Fibroblast of lung (primary cell): Measurements from ENCODE around the gene RNF152. TPM values are rescaled to one million over a fixed set of nuclear protein-coding genes. Genes with fewer than 3 reads are reported as not detected.

ENCODE experiments used
- DNase-seq, 2 donors: peaks; one replicate each; pipeline versions ENCODE4 v3.0.0 to v3.0.0-alpha.2; 2010; ENCODE audit warnings: low read depth in 2 of 2
- H2AFZ ChIP-seq: 2 replicates; pipeline ENCODE4 v1.5.1; 2012; ENCODE audit warnings: low read length, control low read depth, inconsistent platforms
- H3K27ac ChIP-seq: 2 replicates; pipeline ENCODE4 v1.5.1; 2011; ENCODE audit warnings: low read length, control low read depth; ENCODE audit not compliant: insufficient read depth
- H3K27me3 ChIP-seq: 2 replicates; pipeline ENCODE4 v1.5.1; 2011; ENCODE audit warnings: mild to moderate bottlenecking, low read length; ENCODE audit not compliant: control insufficient read depth, insufficient read depth
- H3K36me3 ChIP-seq: 2 replicates; pipeline ENCODE4 v1.5.1; 2011; ENCODE audit warnings: low read length; ENCODE audit not compliant: control insufficient read depth, insufficient read depth
- H3K4me1 ChIP-seq: 2 replicates; pipeline ENCODE4 v1.5.1; 2011; ENCODE audit warnings: low read length; ENCODE audit not compliant: control insufficient read depth, insufficient read depth; ENCODE audit errors: extremely low read depth
- H3K4me2 ChIP-seq: 2 replicates; pipeline ENCODE4 v1.5.1; 2011; ENCODE audit warnings: low read length, control low read depth; ENCODE audit not compliant: insufficient read depth; ENCODE audit errors: extremely low read depth
- H3K4me3 ChIP-seq, 4 experiments: fragments of 200-600 bp in 1 of 4; sonication (generic) in 1 of 4; replicated peaks in 1 of 4; 2 replicates each; pipeline ENCODE4 v1.5.1; 2011 to 2016; ENCODE audit warnings: low read length in 4 of 4, low read depth in 3 of 4, mild to moderate bottlenecking in 3 of 4, control low read depth in 2 of 4, inconsistent platforms in 1 of 4, mixed read lengths in 1 of 4; ENCODE audit not compliant: insufficient read depth in 1 of 4; ENCODE audit errors: control extremely low read depth in 1 of 4
- H3K79me2 ChIP-seq: 2 replicates; pipeline ENCODE4 v1.5.1; 2012; ENCODE audit warnings: mild to moderate bottlenecking, low read length, inconsistent platforms; ENCODE audit not compliant: control insufficient read depth, insufficient read depth
- H3K9ac ChIP-seq: 2 replicates; pipeline ENCODE4 v1.5.1; 2011; ENCODE audit warnings: mild to moderate bottlenecking, low read length, control low read depth; ENCODE audit not compliant: insufficient read depth
- H3K9me3 ChIP-seq: 2 replicates; pipeline ENCODE4 v1.5.1; 2012; ENCODE audit warnings: low read depth, low read length; ENCODE audit not compliant: control insufficient read depth, insufficient read depth
- H4K20me1 ChIP-seq: 2 replicates; pipeline ENCODE4 v1.5.1; 2011; ENCODE audit warnings: low read length; ENCODE audit not compliant: control insufficient read depth, insufficient read depth; ENCODE audit errors: extremely low read depth
- EZH2 ChIP-seq: IDR thresholded peaks from 2 replicates; pipeline ENCODE4 v1.5.1; 2012; ENCODE audit warnings: low read length, control low read depth, mild to moderate bottlenecking; ENCODE audit errors: missing control alignments
- polyA plus RNA-seq, 2 donors: library from polyadenylated mRNA; depleted of rRNA in 1 of 2; stranded (reverse) in 1 of 2; unstranded in 1 of 2; fragments of >200 nt; gene quantifications; 2 replicates each; pipeline ENCODE4 v1.2.1, GENCODE V29; 2011 to 2012; ENCODE audit warnings: missing spikeins in 1 of 2
- total RNA-seq: library from RNA; depleted of rRNA; stranded (reverse); fragments of >200 nt; gene quantifications from 2 replicates; pipeline ENCODE4 v1.2.1, GENCODE V29; 2014
- TF ChIP-seq, protein P1 (sequence below), 2 donors: IDR thresholded peaks in 1 of 2; conservative IDR thresholded peaks in 1 of 2; 1 replicate in 1 of 2; 2 replicates in 1 of 2; pipeline ENCODE4 v1.5.1; 2011 to 2012; ENCODE audit warnings: low read length in 2 of 2, control low read depth in 1 of 2, inconsistent platforms in 1 of 2, low read depth in 1 of 2, mild to moderate bottlenecking in 1 of 2

RNF152 gene
- total and polyA plus RNA-seq, 2 donors (not counting 1 experiment from before 2014, with no cell fraction given) = 20.0 to 24.4 TPM

- Histone ChIP-seq H3K4me3 (no peak overlapping the region), H3K27ac (no peak overlapping the region), H3K79me2 (no peaks in the 10 kb centered on the region), H3K4me1 (no peaks in the 10 kb centered on the region), H3K36me3 (peaks cover 1% of the 10 kb centered on the region), H3K27me3 (no peaks in the 10 kb centered on the region), H3K4me2 (no peak overlapping the region), H2AFZ (no peak overlapping the region), H3K9ac (no peak overlapping the region), H4K20me1 (no peaks in the 10 kb centered on the region), H3K9me3 (no peaks in the 10 kb centered on the region)
- no peak for DNase-seq
- TF ChIP-seq, protein P1, sequence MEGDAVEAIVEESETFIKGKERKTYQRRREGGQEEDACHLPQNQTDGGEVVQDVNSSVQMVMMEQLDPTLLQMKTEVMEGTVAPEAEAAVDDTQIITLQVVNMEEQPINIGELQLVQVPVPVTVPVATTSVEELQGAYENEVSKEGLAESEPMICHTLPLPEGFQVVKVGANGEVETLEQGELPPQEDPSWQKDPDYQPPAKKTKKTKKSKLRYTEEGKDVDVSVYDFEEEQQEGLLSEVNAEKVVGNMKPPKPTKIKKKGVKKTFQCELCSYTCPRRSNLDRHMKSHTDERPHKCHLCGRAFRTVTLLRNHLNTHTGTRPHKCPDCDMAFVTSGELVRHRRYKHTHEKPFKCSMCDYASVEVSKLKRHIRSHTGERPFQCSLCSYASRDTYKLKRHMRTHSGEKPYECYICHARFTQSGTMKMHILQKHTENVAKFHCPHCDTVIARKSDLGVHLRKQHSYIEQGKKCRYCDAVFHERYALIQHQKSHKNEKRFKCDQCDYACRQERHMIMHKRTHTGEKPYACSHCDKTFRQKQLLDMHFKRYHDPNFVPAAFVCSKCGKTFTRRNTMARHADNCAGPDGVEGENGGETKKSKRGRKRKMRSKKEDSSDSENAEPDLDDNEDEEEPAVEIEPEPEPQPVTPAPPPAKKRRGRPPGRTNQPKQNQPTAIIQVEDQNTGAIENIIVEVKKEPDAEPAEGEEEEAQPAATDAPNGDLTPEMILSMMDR (conservative IDR thresholded peaks at IDR 0.05 in 1 of 2, IDR thresholded peaks at IDR 0.05 in 1 of 2; ENCODE audit: low read depth in 1 of 2, low read length in 2 of 2) = no peak
- TF ChIP-seq EZH2 = no peak
Observed at GRCh38 chr18:61808286-61808685, 84.5 kb downstream of the RNF152 start.

- Histone ChIP-seq H3K9ac (no peak overlapping the region), H4K20me1 (no peaks in the 10 kb centered on the region), H3K4me2 (no peak overlapping the region), H2AFZ (no peak overlapping the region), H3K9me3 (no peaks in the 10 kb centered on the region), H3K4me3 (no peak overlapping the region), H3K4me1 (peaks cover 3% of the 10 kb centered on the region), H3K27ac (no peak overlapping the region), H3K36me3 (no peaks in the 10 kb centered on the region), H3K79me2 (no peaks in the 10 kb centered on the region), H3K27me3 (no peaks in the 10 kb centered on the region)
- TF ChIP-seq EZH2 = no peak
- TF ChIP-seq, protein P1 (conservative IDR thresholded peaks at IDR 0.05 in 1 of 2, IDR thresholded peaks at IDR 0.05 in 1 of 2; ENCODE audit: low read depth in 1 of 2, low read length in 2 of 2) = no peak
- no peak for DNase-seq
Observed at GRCh38 chr18:61803393-61803792, 89.4 kb downstream of the RNF152 start.

DNA sequence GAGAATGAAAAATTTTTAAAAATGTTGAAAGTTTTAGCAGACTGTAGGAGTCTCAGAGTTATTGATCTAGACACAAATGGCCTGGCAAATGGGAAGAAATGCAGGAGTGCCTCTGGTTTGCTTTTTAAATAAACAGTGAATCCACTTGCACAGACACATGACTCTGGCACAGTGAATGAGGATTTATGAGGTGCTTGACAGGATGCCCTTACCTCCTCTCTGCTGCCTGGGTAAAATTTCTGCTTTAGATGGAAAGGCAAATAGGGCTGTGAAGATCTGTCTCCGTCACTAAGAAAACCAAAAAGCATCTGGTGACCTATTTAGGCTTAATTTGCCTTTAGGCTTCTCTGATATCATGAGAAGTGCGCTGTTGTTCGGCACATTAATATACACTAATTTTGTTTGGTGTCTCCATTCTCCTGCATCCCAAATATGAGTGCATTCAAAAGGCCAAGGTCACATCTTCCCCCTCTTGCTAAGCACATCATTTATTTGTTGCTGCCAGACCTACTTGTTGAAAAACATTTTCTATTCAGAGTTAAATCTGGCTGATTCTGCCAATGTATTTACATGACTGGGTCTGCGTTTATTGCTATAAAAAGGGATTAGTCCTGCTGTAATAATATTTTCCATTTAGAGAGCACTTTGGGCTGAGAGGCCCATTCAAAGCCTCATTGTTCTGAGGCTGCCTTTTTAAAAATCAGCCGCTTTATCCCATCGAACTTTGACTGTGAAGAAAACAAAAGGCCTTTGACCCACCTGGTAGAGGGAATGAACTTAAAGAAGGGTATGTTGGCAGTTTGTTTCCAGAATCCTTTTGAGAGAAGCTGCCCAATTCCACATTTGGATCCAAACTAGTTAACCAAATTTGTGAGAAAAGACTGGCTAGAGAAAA is 94.9 kb downstream of the RNF152 start:
- H3K79me2 ChIP-seq = no peaks in the 10 kb centered on the region

More for the DNA sequence above, 94.9 kb downstream of the RNF152 start:
- Histone ChIP-seq H3K4me1 (peaks cover 3% of the 10 kb centered on the region), H3K4me2 (no peak overlapping the region), H3K4me3 (no peak overlapping the region), H4K20me1 (no peaks in the 10 kb centered on the region), H3K9ac (no peak overlapping the region), H3K36me3 (no peaks in the 10 kb centered on the region), H2AFZ (no peak overlapping the region), H3K27me3 (no peaks in the 10 kb centered on the region), H3K9me3 (no peaks in the 10 kb centered on the region), H3K27ac (no peak overlapping the region)
- TF ChIP-seq EZH2 = no peak
- TF ChIP-seq, protein P1 (conservative IDR thresholded peaks at IDR 0.05 in 1 of 2, IDR thresholded peaks at IDR 0.05 in 1 of 2; ENCODE audit: low read depth in 1 of 2, low read length in 2 of 2) = no peak
- DNase-seq = no peak
